Jurkat, Clone E6-1 (cell line): ENCODE measurements around the gene PHC1.
A peak's percentile ranks its signal among the peaks of the same experiment; 100 is the strongest.
"Not testable (repeated sequence)": the region's sequence is repeated elsewhere in the genome, so short reads cannot be mapped to it uniquely, and the experiment has no call there.

Experiments
- DNase-seq: peaks from one replicate; pipeline ENCODE4 v3.0.0-alpha.2; 2011; ENCODE audit warnings: low read depth, low spot score
- H3K4me3 ChIP-seq: 2 replicates; pipeline ENCODE4 v1.5.1; 2011; ENCODE audit warnings: mild to moderate bottlenecking, low read length, control low read depth, moderate library complexity

Gene PHC1

DNA sequence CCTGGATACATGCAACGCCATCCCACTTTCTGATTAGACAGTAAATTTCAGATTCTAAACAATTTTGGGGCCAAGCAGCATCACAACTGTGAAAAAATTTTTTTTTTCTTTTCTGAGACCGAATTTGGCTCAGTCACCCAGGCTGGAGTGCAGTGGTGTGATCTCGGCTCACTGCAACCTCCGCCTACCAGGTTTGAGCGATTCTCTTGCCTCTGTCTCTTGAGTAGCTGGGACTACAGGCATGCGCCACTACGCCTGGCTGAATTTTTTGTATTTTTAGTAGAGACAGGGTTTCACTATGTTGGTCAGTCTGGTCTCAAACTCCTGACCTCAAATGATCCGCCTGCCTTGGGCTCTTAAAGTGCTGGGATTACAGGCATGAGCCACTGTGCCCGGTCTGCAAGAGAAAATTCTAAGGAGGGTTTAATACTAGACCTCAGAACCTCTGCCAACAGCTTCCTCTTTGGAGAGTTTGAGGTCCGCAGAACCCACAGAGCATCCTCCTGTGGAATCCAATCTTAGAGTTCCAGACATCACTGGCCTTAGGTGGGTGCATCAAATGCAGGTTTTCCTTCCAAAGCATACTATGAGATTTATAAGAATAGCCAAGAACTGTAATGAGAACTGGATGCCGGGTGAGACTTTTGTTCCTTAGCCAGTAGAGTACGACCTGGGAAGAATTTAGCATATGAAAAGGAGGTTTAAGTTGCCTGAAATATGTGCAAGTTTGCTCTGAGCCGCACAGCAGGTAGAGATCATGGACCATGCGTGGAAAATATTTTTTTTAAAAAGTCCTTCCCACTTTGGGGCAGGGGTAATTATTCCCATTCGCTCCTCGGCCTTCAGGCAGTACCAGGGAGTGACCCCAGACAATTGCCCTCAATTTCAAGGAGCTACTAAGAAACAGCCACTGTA, 7.8 kb upstream of the PHC1 start:
- no peak for DNase-seq
- H3K4me3 ChIP-seq, result no peak overlapping the region

DNA sequence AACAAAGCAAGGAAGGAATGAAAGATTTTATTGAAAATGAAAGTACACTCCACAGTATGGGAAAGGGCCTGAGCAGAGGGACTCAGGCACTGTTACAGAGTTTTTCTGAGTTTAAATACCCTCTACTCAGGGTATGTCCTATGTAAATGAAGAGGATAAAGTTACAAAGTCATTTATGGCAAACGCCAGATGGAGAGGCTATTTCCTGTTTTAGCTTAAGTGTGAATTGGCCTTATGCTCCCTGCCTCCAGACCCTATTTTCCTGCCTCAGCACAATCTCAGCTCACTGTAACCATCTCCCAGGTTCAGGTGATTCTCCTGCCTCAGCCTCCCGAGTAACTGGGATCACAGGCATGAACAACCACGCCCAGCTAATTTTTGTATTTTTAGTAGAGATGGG, 6.8 kb upstream of the PHC1 start:
- no peak overlapping the region for H3K4me3 ChIP-seq
- DNase-seq, result no peak

DNA sequence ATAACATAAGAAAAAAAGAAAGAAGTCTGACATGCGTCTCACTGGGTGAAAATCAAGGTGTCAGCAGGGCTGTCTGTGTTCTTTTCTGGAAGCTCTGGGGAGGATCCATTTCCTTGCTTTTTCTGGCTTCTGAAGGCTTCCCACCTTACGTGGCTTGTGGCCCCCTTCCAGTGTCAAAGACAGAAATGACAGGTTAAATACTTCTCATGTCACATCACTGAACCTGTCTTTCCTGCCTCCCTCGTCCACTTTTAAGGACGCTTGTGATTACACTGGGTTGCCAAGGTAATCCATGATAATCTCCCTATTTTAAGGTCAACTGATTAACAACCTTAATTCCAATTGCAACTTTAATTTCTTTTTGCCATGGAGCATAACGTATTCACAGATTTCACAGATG, 4.6 kb upstream of the PHC1 start:
- no peak overlapping the region for H3K4me3 ChIP-seq
- no peak for DNase-seq

DNA sequence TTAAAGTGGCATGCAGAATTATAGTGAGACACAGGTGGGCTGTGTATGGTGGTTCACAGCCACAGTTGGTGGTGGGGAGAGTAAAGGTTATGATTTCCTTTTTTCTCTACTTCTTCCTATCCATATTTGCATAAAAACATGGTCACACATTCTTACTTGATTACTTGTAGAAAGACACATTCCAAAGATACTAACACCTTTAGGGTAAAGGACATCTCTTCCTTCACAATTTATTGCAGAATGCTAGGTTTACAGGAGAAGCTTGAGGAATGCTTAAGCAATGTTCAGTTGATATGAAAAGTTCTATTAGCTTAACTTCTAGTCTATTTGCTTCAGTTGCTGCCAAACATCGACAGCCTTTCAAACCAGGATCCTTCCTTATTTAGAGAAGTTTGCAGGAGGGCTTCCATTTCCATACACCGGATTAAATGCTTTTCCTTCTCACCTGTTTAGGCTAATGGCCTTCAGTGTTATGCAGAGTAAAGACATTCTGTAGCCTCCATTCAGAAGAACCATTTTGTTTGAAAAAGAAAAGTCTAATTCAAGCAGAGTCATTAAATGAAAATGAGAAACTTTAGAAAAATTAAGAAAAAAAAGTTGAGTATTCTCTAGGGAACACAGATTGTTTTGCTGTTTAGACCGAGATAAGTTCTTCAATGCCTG, 2.6 kb upstream of the PHC1 start:
- no peak overlapping the region for H3K4me3 ChIP-seq

DNA sequence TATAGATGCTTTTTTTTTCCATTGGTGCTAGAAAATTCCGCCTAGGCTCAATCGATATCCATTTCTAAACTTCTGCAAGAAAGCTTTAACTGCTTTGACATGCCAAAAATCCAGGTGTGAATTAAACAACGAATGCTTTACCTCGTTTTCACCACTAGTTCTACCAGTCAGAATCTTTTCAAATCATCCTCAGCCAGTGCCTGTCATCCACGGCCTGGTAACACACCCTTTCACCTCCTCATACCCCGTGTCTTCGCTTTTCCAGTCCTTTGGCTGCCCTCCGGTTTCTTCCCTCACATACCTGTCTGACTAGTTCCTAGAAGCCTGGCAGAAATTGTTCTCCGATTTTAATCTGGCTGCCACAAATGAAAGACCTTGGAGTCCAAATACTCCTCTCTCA, 1.4 kb upstream of the PHC1 start:
- peak; percentile 45 for DNase-seq
- H3K4me3 ChIP-seq, result no peak overlapping the region

More for the DNA sequence above, 2.6 kb upstream of the PHC1 start:
- DNase-seq, result no peak

DNA sequence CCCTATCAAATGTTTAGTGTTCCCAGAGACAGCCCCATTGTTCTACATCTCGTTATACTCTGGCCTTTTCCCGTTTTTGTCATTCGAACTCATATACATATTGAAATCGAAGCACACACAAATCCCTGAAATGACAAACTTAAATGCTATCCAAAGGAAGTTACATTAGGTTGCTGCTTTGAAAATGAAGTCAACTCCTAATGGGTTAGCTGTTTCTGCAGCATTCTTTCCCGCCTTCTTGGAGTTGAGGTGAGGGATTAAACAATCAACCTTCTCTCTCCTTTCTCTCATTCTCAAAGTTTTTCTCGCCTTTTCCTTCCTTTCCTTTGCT, 642 bp upstream of the PHC1 start:
- no peak for DNase-seq
- H3K4me3 ChIP-seq, result peak overlapping the region; percentile 64

DNA sequence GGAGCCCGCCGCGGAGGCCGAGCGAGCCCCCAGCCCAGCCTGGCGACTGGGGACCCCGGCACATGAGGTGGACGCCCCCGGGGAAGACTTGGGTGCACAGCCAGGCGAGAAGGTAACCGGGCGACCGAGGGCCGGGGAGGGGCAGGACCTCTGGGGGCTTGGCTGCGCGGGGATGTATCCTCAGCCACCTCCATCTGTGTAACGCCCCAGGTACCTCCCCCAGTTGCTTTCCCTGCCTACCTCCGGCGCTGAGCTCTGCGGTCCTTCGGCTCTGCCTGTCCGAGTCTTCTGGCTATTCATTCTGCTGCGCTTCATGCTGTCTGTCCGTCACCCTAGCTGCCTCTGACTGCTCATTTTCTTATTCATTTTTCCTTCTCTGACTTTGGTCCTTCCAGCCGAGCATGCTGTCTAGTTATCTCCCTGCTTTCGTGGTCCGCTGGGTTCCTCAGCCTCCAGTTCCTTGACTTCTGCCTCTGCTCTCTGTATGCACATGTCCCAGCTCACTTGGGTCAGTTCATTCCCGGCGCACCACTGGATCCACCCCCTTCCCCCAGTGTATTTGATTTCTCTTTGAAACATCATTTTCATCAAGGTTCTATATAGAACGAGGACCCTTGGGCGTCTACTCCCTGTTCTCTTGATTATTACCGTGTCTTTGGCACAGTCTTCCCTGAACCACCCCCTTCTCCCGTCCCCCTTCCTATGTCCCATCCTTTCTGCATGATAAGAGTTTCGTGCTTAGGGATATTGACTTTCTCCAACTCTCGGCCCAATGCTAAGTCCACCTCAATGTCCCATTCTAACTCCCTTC, 612 bp downstream of the PHC1 start:
- peak; percentile 40 for DNase-seq
- peak overlapping the region; percentile 81 for H3K4me3 ChIP-seq

DNA sequence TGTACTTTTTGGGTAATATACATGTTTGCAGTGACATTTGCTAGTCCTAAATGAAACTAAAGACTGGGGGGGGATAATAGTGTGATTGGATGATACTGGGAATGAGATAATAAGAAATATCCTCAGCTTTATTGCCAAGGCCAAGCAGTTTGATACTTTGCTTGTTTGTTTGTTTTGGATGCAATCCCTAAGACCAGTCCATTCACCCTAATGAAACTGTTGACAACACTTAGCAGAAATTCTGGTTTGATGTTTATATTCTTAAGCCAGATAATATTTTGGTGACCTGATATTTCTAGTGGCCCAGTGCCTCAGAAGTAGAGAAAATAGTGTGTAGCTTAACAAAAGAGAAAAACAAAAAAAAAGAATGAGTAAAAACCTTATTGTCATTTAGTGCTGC, 1.8 kb downstream of the PHC1 start:
- DNase-seq, result no peak
- H3K4me3 ChIP-seq, result no peak overlapping the region

DNA sequence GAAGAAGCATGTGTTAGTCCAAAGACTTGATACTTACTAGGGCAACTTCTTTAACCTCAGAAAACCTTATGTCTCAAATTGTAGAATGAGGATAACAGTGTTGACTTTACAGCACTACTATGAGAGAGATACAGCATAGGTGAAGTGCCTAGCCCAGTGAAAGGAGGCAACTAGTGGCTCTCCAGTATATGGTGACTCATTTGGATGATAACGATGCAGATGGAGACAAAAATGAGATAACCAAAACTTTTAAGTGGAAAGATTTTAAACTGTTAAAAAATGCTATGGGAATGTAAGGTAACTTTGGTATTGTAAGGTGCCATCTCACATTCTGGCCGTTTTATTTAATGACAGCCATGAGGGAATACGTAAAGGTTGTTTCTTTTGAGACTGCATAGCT, 2.7 kb downstream of the PHC1 start:
- no peak for DNase-seq
- H3K4me3 ChIP-seq, result no peak overlapping the region

DNA sequence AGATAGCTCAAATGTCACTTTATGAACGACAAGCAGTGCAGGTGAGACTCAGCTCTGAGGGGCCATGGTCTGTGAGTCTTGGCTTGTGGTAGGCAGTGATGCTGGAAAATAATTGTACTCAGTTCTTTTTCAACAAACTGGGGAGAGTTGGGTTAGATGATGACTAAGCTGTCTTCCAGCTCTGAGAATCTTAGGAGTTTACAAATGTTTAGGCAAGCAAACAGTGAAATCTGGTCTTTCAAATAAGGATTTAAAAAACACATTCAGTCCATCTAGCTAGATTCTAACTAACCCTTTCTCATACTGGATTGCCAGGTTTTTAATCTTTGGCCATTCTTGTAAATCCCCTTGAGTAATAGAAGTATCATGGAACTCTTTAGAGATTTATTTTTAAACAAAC, 3.4 kb downstream of the PHC1 start:
- no peak for DNase-seq
- H3K4me3 ChIP-seq, result no peak overlapping the region

DNA sequence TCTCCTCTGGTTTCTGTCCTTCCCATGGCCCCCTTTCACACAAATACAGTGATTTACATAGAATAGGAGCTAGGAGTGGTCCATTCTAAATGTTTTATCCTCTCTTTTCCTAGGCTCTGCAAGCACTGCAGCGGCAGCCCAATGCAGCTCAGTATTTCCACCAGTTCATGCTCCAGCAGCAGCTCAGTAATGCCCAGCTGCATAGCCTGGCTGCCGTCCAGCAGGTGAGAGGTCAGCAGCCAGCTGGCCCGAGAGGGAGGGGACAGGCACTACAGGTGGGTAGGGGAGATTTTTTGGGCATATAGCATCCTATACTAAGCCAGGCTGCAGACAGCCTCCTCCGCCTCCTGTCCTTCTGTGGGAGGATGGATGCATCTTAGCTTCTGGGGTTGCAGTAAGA, 5.3 kb downstream of the PHC1 start:
- not testable (repeated sequence) for H3K4me3 ChIP-seq, DNase-seq

DNA sequence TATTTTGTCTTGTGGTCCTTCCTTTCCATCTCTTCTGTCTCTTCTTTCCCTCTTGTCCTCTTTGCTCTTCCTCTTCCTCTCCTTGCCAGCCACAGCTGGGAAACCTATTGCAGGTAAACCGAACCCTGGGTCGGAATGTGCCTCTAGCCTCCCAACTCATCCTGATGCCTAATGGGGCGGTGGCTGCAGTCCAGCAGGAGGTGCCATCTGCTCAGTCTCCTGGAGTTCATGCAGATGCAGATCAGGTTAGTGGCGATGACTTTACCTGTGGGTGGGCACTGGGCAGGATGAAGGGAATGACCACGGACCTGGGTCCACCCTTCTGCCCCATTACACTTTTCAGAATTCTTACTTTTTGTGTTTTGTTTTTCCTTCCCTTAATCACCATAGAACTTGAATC, 8.2 kb downstream of the PHC1 start:
- DNase-seq, result no peak
- no peak overlapping the region for H3K4me3 ChIP-seq

DNA sequence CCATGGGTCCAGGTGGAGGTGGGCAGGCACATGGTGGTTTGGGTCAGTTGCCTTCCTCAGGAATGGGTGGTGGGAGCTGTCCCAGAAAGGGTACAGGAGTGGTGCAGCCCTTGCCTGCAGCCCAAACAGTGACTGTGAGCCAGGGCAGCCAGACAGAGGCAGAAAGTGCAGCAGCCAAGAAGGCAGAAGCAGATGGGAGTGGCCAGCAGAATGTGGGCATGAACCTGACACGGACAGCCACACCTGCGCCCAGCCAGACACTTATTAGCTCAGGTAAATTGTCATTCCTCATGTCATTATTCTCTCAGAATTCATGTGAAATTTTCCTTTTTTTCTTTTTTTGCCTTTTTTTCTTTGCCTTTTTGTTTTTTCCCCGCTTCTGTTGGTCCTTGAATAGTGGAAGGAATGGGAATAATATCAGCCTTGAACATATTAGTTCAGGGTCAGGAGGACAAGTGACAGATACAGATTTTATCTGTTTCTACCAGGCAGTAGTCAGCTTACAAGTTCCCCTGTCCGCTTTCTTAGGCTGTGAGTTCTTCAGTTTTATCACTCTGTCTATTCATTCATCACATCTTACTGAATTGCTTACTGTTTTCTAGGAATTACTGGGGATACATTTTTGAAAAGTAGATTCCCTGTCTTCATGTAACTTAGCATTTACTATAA, 16.5 kb downstream of the PHC1 start:
- not testable (repeated sequence) for H3K4me3 ChIP-seq, DNase-seq

DNA sequence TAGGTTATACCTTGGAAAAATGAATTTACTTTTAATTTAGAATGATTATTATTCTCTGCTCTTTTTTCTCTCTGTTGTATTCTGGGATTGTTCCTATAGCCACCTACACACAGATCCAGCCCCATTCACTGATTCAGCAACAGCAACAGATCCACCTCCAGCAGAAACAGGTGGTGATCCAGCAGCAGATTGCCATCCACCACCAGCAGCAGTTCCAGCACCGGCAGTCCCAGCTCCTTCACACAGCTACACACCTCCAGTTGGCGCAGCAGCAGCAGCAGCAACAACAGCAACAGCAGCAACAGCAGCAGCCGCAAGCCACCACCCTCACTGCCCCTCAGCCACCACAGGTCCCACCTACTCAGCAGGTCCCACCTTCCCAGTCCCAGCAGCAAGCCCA, 18.2 kb downstream of the PHC1 start:
- not testable (repeated sequence) for H3K4me3 ChIP-seq, DNase-seq

DNA sequence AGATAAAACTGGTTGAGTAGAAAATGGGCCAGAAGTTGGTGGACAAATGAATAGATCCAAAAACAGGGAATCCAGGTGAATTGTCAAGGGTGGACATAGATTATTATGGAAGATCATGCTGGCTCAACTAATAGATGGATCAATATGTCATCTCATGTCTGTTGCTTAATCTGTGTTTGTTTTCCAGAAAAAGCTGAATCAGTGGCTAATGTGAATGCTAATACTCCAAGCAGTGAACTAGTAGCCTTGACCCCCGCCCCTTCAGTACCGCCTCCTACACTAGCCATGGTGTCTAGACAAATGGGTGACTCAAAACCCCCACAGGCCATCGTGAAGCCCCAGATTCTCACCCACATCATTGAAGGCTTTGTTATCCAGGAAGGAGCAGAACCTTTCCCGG, 19.8 kb downstream of the PHC1 start:
- DNase-seq, H3K4me3 ChIP-seq: not testable (repeated sequence)

DNA sequence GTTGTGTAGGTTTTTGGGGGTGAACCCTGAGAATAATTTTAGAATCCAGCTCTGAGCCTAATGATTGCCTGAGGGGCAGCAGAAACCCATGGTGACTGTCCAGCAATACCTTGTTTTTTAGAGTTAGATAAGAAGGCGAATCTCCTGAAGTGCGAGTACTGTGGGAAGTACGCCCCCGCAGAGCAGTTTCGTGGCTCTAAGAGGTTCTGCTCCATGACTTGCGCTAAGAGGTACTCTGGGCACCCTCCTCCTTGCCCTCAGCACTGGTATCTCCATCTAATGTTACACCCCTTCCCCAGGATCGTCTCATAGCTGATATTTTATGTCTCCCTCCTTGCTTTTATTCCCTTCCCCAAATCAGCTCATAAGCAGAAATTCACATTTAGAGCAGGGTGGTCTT, 22.4 kb downstream of the PHC1 start:
- H3K4me3 ChIP-seq, result no peak overlapping the region
- no peak for DNase-seq

DNA sequence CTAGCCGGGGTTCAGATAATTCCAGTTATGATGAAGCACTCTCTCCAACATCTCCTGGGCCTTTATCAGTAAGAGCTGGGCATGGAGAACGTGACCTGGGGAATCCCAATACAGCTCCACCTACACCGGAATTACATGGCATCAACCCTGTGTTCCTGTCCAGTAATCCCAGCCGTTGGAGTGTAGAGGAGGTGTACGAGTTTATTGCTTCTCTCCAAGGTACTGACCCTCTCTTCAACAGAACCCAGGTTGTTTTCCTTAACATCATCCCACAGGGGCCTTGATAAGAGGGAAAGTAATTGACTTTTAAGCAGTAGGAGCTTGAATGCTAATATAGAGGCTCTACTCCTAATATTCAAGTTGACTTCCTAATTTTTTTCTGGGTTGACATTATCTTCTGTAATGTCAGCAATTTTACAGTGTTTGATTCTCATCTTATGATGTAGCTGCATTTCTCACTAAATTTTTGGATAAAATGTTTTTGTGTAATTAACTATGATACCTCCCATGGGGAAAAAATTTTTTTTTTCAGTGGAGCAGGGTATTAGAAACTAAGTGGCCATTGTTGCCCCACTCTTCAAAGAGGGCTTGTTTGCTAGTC, 23.6 kb downstream of the PHC1 start:
- not testable (repeated sequence) for H3K4me3 ChIP-seq, DNase-seq

DNA sequence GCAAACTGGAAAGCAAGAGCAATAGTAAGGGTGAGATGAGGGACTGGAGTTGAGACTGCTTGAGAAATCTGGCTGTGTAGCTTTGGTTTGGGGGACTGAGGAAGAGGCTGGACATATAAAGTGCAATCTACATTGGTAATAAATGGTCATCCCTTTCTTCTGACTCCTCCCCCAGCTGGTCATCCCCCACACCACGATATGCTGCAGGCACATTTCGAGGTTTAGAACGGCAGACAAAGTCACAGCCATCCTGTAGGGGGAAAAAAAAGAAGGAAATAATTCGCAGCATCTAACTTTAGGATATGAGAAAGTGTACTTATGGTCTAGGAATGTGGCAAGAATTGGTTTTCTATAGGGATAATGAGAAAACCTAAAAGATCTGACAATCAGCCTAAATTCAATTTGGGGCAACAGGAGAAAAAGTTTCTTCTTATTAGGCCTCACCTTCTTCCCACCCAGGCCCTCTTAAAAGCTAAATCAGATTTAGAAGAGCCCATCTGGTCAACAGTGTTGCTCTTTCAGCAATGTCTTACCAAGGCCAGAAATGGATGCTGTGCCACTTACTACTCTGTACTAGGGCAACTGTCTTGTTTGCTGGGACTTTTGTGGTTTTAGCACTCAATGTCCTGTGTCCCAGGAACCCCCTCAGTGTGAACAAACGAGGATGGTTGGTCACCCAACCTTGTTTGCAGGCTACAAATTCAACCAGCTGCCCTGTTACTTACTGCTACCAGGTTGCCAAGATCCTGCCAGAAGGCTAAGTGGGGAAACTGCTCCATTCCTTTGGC, 27.6 kb downstream of the PHC1 start:
- H3K4me3 ChIP-seq, result no peak overlapping the region
- DNase-seq, result no peak
